Esophagus muscularis mucosa (tissue), 4 donors: ENCODE results near the gene CCT2. TPM values are rescaled to one million over a fixed set of nuclear protein-coding genes. Genes with fewer than 3 reads are reported as not detected.

ENCODE experiments used
- DNase-seq: peaks from one replicate; pipeline ENCODE4 v3.0.0-alpha.2; 2017; ENCODE audit errors: extremely low spot score
- H3K27ac ChIP-seq, 4 donors: fragments of 200-600 bp; sonication (generic); replicated peaks in 1 of 4; 1 replicate in 3 of 4; 2 replicates in 1 of 4; pipeline ENCODE4 v1.5.1; 2016 to 2019; ENCODE audit warnings: mild to moderate bottlenecking in 1 of 4
- H3K27me3 ChIP-seq, 4 donors: fragments of 200-600 bp; sonication (generic); one replicate each; pipeline versions ENCODE4 v1.5.1 to v1.6.0; 2016 to 2019
- H3K36me3 ChIP-seq, 4 donors: fragments of 200-600 bp; sonication (generic); one replicate each; pipeline ENCODE4 v1.5.1; 2016 to 2019
- H3K4me1 ChIP-seq, 4 donors: fragments of 200-600 bp; sonication (generic); one replicate each; pipeline ENCODE4 v1.5.1; 2016 to 2019
- H3K4me3 ChIP-seq, 4 donors: fragments of 200-600 bp; sonication (generic); 1 replicate in 2 of 4; 2 replicates in 2 of 4; pipeline ENCODE4 v1.5.1; 2016 to 2019; ENCODE audit warnings: mild to moderate bottlenecking in 4 of 4, moderate library complexity in 1 of 4
- H3K9me3 ChIP-seq, 4 donors: fragments of 200-600 bp; sonication (generic); 1 replicate in 3 of 4; 2 replicates in 1 of 4; pipeline ENCODE4 v1.5.1; 2016 to 2019
- CTCF ChIP-seq, 3 experiments: fragments of 200-600 bp in 2 of 3; fragments of 450-650 bp in 1 of 3; sonication (generic) in 2 of 3; IDR thresholded peaks; one replicate each; pipeline ENCODE4 v1.5.1; 2017 to 2019; ENCODE audit warnings: antibody characterized with exemption in 3 of 3, mild to moderate bottlenecking in 2 of 3, moderate library complexity in 1 of 3
- EP300 ChIP-seq: sonication (generic); formaldehyde crosslinking; IDR thresholded peaks from one replicate; pipeline ENCODE4 v1.6.1; 2017; ENCODE audit warnings: antibody characterized with exemption
- POLR2A ChIP-seq: fragments of 450-650 bp; IDR thresholded peaks from one replicate; pipeline ENCODE4 v1.6.1; 2017; ENCODE audit warnings: antibody characterized with exemption, moderate library complexity, mild to moderate bottlenecking, low read depth
- POLR2AphosphoS5 ChIP-seq, 2 donors: sonication (generic); formaldehyde crosslinking; IDR thresholded peaks; one replicate each; pipeline ENCODE4 v1.6.1; 2017; ENCODE audit warnings: antibody characterized with exemption in 2 of 2
- WGBS: methylation state at CpG from one replicate; pipeline ENCODE4 v1.1.5; 2018; 5-methylcytosine and 5-hydroxymethylcytosine counted together
- intact Hi-C: fragments of 100-400 bp; cut with DNase I; formaldehyde crosslinking; loops from one replicate; pipeline ENCODE4 v1.15.1; 2023
- total RNA-seq, 4 donors: library from RNA; depleted of rRNA; stranded (reverse); fragments of >200 nt; gene quantifications; one replicate each; pipeline versions ENCODE4 v1.1.0 to v1.2.1, GENCODE V29; 2016

Gene CCT2
- total RNA-seq, 4 donors from 2014 or later, result 86.4 to 137 (median 122) TPM

GRCh38 chr12:69608114-69608513, 22.9 kb downstream of the CCT2 start:
- intact Hi-C loops, result no loop called here
- no peak overlapping the region for H3K4me3 ChIP-seq

DNA sequence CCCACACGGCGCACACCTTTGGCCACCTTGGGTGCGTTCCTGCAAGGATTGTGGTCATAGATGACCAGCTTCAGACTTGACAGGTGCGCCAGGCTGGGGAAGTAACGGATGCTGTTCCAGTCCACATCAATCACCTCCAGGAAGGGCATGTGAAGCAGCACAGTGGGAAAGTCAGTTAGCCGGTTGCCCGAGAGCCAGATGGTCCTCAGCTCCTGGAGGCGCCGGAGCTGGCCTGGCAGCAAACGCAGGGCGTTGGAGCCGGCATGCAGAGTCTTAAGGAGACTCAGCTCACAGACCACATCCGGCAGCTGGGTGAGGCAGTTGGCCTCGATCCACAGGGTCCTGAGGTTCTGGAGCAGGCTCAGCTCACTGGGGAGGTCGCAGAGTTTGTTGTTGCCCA, 24.9 kb downstream of the CCT2 start:
- H3K27me3 ChIP-seq, result no peaks in the 10 kb centered on the region
- no peak overlapping the region for H3K27ac ChIP-seq
- no peak for DNase-seq
- no peaks in the 10 kb centered on the region for H3K36me3 ChIP-seq
- intact Hi-C loops, result no loop called here
- no peaks in the 10 kb centered on the region for H3K9me3 ChIP-seq
- H3K4me3 ChIP-seq, result no peak overlapping the region
- no peak for TF ChIP-seq CTCF (IDR thresholded peaks at IDR 0.05)
- TF ChIP-seq POLR2AphosphoS5 (IDR thresholded peaks at IDR 0.05), result no peak
- TF ChIP-seq EP300, result no peak
- H3K4me1 ChIP-seq, result no peaks in the 10 kb centered on the region
- 94% methylated on average over 7 of the region's 15 CpGs for WGBS

More at GRCh38 chr12:69608114-69608513, 22.9 kb downstream of the CCT2 start:
- no peak overlapping the region for H3K27ac ChIP-seq
- H3K27me3 ChIP-seq, result no peaks in the 10 kb centered on the region
- 72% methylated on average over 2 of the region's 2 CpGs for WGBS
- H3K36me3 ChIP-seq, result peaks cover 4 to 6% (median 4%) of the 10 kb centered on the region in 4 donors
- H3K9me3 ChIP-seq, result no peaks in the 10 kb centered on the region
- no peak for DNase-seq
- H3K4me1 ChIP-seq, result no peaks in the 10 kb centered on the region
- no peak for TF ChIP-seq POLR2AphosphoS5 (IDR thresholded peaks at IDR 0.05)
- TF ChIP-seq EP300, result no peak
- no peak for TF ChIP-seq CTCF (IDR thresholded peaks at IDR 0.05)
- no peak for TF ChIP-seq POLR2A

DNA sequence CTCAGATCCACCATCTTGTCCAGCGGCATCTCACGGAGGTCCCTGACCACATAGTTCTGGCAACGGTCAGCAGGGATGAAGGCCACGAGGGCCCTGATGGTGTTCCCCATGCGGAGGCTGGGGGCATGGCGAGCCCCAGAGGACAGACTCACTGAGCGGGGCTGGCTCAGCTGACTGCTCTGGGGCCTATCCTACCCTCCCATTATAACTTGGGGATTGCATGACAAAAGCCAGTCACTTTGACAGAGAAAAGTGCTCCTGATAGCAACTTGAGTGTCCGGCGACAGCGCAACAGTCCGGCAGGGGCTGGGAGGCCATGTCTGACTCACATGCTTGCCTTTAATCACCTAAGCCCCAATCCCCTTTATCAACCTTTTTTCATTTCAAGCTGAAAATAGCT, 25.5 kb downstream of the CCT2 start, which contains the start of gene LRRC10:
Gene LRRC10, minus strand, starts transcription at position 179 of the 400 bp plus-strand sequence. Its CDS starts 69 bp downstream, at position 110.
- no peak within 1 kb of the TSS for H3K4me3 ChIP-seq
- H3K9me3 ChIP-seq, result no peaks in the 10 kb centered on the region
- no peaks in the 10 kb centered on the region for H3K36me3 ChIP-seq
- TF ChIP-seq POLR2AphosphoS5 (IDR thresholded peaks at IDR 0.05) (no peak), EP300 (no peak), CTCF (IDR thresholded peaks at IDR 0.05) (no peak), POLR2A (no peak)
- 91% methylated on average over 11 of the region's 11 CpGs for WGBS
- DNase-seq, result no peak
- no peaks in the 10 kb centered on the region for H3K4me1 ChIP-seq
- H3K27me3 ChIP-seq, result no peaks in the 10 kb centered on the region
- no peak within 1 kb of the TSS for H3K27ac ChIP-seq
- intact Hi-C loops, result no loop called here

GRCh38 chr12:69613351-69613750, 28.1 kb downstream of the CCT2 start:
- no peak for DNase-seq
- Histone ChIP-seq H3K27ac (no peak overlapping the region), H3K4me1 (no peaks in the 10 kb centered on the region), H3K36me3 (no peaks in the 10 kb centered on the region), H3K4me3 (no peak overlapping the region), H3K27me3 (no peaks in the 10 kb centered on the region), H3K9me3 (no peaks in the 10 kb centered on the region)
- TF ChIP-seq POLR2AphosphoS5 (IDR thresholded peaks at IDR 0.05) (no peak), CTCF (IDR thresholded peaks at IDR 0.05) (no peak), POLR2A (no peak), EP300 (no peak)
- intact Hi-C loops, result no loop called here

GRCh38 chr12:69616025-69616424, 30.8 kb downstream of the CCT2 start:
- WGBS, result 74% methylated on average over 14 of the region's 14 CpGs
- TF ChIP-seq EP300 (no peak), POLR2A (no peak), CTCF (IDR thresholded peaks at IDR 0.05) (no peak), POLR2AphosphoS5 (IDR thresholded peaks at IDR 0.05) (no peak)

More at GRCh38 chr12:69616025-69616424, 30.8 kb downstream of the CCT2 start:
- intact Hi-C loops, result no loop called here
- DNase-seq, result no peak
- Histone ChIP-seq H3K9me3 (no peaks in the 10 kb centered on the region), H3K4me1 (no peaks in the 10 kb centered on the region), H3K27ac (no peak overlapping the region), H3K36me3 (no peaks in the 10 kb centered on the region), H3K27me3 (no peaks in the 10 kb centered on the region), H3K4me3 (no peak overlapping the region)
